Left kidney (tissue), 2 donors: ENCODE measurements around the gene DDX46. TPM values are rescaled to one million over a fixed set of nuclear protein-coding genes. Genes with fewer than 3 reads are reported as not detected.
"Not testable (repeated sequence)": the region's sequence is repeated elsewhere in the genome, so short reads cannot be mapped to it uniquely, and the experiment has no call there.

Experiments
- DNase-seq: peaks from one replicate; pipeline ENCODE4 v3.0.0-alpha.2; 2013
- polyA plus RNA-seq: library from polyadenylated mRNA; unstranded; fragments of 120-200 nt; gene quantifications from one replicate; pipeline ENCODE4 v1.2.1, GENCODE V29; 2013; ENCODE audit not compliant: insufficient read length

The DDX46 gene
- polyA plus RNA-seq, 1 donor = 110 TPM

DNA sequence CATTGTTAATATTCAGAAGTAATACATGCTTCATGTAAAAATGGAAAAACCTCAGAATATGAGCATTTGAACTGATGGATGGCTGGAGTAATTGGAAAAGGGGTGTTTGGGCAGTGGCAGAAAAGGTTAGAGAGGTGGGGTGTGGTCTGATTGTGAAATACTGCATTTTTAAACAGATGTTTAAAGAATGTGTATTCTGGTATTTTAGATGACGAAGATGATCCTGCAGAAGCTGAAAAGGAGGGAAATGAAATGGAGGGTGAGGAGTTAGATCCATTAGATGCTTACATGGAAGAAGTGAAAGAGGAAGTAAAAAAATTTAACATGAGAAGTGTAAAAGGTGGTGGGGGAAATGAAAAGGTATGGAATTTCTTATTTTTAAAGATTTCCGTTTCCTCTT, 18.8 kb downstream of the DDX46 start:
- no peak for DNase-seq

DNA sequence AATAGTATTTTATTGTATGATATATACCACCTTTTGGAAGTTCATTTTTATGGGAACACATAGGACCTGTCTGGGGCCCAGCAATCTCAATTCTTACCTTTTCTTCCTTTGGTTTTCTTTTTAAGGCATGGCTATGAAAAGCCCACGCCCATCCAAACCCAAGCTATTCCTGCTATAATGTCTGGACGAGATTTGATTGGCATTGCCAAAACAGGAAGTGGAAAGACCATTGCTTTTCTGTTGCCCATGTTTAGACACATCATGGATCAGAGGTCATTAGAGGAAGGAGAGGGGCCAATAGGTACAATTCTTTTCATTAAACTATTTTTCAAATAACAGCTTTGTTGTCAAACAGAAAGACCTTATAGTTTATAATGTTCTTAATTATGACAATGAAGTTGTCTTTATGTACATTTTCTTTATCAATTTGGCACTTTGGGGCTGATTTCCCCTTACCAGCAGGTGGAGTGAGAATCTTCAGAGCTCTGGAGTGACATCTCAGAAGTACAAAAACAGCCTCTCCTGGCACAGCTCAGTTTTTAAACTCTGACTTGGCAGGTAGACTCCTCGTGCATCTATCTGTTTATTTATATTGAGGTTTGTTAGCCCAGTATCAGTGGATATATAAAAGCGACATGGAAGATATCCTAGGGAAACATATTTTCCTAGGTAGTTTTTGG, 25.8 kb downstream of the DDX46 start:
- DNase-seq = no peak

DNA sequence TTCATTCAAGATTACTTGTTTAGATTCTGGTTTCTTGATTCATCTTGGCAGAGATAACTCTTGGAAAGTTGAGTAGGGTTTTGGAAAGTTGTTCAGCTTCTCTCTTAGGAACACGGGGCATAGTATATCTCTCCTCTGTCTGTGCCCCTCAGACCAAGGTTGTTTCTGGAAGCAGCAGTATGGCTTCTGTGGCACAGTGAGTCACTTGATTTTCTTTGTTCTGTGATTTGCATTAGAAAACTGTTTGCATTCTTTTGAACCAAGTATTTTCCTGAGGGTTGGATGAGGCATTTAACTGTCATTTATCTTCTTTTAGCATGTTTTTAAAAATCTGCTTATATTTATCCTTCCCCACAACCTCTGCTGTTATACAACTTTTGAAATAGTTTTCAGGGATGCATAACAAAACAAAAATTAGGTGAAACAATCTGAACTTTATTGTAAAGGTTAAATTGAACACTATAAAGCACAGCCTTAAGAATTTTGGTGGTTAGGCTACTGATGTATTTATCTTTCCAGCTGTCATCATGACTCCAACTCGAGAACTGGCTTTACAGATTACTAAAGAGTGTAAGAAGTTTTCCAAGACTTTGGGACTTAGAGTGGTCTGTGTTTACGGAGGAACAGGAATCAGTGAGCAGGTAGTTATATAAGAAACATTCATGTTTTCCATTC, 26.5 kb downstream of the DDX46 start:
- no peak for DNase-seq

DNA sequence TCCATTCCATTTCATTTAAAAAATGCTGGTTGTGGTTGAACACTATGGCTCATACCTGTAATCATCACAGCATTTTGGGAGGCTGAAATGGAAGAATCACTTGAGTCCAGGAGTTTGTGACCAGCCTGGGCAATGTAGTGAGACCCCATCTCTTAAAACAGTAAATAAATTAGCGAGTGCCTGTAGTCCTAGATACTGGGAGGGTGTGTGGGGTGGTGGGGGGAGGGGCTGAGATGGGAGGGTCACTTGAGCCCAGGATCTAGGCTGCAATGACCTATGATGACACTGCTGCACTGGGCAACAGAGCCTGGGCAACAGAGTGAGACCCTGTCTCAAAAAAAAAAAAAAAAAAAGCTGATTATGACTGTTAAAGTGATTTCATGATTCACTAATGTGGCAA, 29.1 kb downstream of the DDX46 start:
- no peak for DNase-seq

DNA sequence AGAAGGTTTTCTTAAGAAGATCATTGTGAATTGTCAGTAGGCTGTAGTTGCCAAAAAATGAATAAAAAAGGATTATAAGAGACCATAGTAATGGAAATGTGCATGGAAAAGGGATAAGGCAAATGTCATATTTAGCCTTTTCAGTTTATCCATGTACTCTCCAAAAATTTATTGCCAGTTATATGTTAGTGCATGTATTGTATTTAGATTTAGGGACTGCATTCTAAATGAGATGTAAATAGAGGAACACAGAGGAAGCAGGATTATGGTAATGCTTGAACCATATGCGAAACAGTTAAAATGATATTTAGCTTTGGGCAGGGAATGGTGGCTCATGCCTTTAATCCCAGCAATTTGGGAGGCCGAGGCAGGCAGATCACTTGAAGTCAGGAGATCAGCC, 33.0 kb downstream of the DDX46 start:
- DNase-seq = no peak

DNA sequence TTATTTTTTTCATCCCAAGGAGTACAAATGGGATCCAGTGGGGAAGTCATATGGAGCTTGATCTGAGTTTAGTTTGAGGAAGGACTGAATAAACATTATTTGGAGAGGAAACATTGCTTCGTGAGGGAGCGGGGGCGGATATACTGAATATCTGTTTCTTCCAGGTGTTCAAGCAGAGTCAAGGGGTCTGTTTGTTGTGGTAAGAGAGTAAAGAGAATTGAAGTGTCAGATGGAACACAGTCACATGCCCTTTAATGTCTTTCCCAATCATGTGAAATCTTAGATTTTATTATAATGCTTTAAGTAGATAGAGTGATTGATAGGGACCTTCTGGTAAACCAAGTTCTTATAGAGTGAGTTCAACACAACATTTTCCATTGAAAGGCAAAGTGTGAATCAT, 33.7 kb downstream of the DDX46 start:
- no peak for DNase-seq

DNA sequence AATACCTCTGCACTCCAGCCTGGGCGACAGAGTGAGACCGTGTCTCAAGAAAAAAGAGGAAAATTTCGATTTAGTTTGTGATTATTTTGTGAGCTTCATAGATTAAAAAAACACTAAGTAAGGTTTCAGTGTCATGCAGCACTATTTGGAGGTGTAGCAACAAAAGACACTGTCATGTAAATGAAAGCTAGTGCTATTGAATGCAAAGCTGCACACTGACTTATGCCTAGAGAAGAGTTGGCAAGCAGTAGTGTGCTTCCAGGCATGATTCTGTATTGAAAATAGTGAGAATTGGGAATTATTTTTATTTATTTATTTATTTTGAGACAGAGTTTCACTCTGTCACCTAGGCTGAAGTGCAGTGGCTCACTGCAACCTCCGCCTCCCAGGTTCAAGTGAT, 34.5 kb downstream of the DDX46 start:
- no peak for DNase-seq

DNA sequence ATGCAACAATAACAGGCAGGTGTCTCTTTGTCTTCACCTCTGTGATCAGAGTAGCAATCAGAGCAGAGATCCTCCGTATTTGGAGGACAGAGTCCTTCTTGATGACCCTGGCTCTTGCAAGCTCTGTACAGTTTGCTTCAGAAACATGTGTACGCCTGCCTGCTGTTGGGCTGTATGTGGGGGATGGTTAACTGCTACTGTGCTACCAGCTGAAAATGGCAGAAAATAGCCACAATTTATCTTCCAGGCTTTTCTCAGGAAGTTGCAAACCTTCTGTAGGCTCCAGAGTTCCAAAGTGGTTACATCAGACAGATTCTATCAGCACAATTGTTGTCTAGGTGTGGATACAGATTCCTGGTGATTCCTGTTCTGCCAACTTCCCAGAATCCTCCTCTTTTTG, 35.5 kb downstream of the DDX46 start:
- DNase-seq = no peak

DNA sequence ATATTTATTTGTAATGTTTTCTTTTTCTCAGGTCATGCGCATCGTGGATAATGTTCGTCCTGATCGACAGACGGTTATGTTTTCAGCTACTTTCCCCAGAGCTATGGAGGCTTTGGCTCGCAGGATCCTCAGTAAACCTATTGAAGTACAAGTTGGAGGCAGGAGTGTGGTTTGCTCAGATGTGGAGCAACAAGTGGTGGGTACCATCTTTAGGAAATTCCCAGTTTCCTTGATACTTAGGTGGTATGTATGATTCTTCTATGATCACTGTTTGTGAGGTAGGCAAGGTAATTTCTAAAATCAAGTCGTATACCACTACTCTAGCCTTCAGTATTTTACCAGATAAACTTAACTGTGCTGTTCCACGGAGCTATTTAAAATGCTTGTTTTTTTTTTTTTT, 36.2 kb downstream of the DDX46 start:
- no peak for DNase-seq

DNA sequence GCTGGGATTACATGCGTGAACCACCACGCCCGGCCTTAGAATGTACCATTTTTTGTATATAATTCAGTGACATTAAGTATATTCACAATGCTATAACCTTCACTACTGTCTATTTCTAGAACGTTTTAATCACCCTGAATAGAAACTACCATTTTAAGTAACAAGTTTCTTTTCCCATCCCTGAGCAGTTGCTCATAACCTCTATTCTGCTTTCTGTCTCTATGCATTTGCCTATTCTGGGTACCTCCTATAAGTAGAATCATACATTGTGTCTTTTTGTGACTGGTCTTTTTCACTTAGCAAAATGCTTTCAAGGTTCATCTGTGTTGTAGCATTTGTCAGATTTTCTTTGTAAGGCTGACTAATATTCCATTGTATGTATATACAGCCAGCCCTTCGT, 39.9 kb downstream of the DDX46 start:
- no peak for DNase-seq

DNA sequence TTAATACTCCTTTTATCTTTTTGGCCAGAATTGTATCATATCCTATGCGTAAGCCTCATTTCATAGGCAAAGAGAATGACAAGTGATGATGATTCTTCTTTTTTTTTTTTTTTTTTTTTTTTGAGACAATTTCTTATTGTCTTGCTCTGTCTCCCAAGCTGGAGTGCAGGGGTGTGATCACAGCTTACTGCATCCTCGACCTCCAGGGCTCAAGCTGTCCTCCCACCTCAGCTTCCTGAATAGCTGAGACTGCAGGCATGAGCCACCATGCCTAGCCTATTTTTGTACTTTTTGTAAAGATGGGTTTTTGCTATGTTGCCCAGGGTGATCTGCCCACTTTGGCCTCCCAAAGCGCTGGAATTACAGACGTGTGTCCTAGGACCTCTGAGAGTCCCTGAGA, 45.2 kb downstream of the DDX46 start:
- no peak for DNase-seq

DNA sequence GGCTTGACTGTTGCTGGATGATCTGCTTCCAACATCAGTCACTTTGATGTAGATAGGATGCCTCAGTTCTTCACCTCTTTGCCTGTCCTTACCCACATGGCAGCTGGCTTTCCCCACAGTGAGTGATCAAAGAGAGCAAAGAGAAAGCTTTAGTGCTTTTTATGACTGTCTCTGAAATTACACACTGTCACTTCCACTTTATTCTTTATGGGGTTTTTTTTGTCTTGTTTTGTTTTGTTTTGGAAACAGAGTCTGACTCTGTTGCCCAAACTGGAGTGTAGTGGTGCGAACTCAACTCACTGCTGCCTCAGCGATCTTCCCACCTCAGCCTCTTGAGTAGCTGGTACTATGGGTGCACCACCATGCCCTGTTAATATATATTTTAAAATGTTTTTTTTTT, 54.8 kb downstream of the DDX46 start:
- DNase-seq = no peak

DNA sequence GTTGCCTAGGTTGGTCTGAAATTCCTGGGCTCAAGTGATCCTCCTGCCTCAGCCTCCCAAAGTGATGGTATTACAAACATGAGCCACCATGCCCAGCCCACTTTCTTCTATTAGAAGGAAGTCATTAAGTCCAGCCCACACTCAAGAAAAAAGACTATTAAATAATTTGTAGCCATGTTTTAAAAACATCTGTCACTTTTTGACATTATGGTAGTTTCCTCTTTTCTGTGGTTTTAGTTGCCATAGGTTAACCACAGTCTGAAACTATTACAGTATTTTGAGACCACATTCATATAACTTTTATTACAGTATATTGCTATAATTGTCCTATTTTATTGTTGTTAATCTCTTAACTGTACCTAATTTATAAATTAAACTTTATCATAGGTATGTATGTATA, 55.2 kb downstream of the DDX46 start:
- DNase-seq = no peak

DNA sequence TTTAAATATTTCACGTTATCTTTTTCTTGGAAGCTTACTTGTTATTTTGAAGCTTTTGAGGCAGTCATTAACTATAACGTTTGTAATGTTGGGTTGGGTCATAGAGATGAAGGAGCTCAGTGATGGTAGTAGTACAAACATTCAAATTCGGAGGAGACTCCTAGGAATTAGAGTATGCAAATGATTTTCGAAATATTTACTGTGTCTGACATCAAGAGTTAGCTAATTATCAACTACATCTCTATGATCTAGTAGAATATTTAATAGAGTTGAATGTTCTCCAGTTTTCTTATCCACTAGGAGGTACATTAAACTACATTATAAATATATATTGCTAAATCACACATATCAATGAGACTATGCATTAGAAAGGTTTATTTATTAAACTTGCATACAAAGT, 58.4 kb downstream of the DDX46 start:
- no peak for DNase-seq

DNA sequence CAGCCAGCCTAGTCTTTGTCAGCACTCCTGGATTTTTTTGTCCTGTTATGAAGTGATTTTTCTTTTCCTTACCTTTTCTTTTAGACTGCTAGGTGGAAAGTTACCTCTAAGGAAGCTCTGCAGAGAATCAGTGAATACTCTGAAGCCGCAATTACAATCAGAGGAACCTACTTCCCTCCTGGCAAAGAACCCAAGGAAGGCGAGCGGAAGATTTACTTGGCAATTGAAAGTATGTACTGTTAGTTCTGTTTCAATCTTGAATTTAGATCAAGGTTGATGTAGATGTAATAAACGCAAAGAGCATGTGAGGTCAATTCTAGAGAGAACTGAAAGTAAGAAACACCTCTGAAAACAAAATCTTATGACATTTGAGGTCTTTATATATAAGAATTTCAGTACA, 60.2 kb downstream of the DDX46 start:
- DNase-seq = no peak

DNA sequence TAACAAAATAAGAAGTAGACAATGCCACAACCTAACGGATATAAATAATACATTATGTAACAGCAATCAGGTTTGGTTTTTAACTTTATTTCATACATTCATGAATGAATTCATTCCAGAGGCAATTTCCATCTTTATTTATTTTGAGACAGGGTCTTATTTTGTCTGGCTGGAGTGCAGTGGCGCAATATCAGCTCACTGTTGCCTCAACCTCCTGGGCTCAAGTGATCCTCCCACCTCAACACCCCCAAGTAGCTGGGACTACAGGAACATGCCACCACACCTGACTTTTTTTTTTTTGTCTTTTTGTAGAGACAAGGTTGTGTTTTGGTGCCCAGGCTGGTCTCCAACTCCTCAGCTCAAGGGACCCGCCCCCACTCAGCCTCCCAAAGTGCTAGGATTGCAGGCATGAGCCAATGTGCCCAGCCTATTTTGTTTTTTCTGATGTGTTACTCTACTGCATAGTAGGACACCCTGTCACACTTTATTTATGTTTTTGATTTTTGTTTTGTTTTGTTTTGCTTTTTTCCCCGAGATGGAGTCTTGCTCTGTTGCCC, 60.9 kb downstream of the DDX46 start:
- DNase-seq = no peak

DNA sequence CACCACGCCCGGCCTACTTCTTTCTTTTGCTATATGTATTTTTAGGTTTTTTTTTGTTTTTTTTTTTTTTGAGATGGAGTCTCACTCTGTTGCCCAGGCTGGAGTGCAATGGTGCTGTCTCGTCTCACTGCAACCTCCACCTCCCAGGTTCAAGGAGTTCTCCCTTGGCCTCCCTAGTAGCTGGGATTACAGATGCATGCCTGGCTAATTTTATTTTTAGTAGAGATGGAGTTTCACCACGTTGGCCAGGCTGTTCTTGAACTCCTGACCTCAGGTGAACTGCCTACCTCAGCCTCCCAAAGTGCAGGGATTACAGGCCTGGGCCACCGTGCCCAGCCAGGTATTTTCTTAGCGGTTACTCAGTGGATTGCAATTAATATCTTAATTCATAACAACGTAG, 63.3 kb downstream of the DDX46 start:
- no peak for DNase-seq

DNA sequence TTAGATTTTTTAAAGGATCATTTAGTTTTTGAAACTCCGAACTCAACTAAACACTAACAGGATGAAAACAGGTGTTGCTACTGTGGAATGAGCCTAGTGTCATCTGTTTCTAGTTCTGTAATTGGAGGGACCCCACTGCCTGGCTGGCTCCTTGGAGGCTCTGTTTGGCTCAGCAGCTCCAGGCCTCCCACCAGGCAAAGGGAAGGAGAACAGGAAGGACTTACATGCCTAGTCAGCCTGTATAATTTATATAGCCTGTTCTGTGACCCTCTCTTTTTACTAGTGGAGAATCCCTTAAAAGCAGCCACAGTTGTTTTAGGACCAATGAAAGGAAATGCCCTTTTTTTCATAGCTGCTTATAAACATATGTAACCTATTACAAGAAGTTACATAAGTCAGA, 66.1 kb downstream of the DDX46 start:
- DNase-seq = no peak

DNA sequence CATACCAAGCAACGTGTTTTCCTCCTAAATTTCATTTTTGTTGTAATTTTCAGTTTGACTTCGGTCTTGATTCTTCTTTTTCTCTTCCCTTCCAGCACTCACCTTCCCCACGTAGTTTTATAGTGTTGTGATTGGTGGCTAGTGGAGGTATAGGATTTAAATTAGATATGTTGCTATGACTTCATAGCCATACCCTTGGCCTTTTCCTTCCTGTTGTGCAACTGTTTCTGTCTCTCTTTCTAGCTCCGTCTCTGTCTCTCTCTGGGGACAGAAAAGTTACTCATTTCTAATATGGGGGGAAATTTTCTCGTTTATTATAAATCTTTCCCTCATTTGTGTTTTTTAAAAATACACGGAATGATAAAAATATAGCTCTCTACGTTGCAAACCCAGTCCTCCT, 66.6 kb downstream of the DDX46 start:
- no peak for DNase-seq

DNA sequence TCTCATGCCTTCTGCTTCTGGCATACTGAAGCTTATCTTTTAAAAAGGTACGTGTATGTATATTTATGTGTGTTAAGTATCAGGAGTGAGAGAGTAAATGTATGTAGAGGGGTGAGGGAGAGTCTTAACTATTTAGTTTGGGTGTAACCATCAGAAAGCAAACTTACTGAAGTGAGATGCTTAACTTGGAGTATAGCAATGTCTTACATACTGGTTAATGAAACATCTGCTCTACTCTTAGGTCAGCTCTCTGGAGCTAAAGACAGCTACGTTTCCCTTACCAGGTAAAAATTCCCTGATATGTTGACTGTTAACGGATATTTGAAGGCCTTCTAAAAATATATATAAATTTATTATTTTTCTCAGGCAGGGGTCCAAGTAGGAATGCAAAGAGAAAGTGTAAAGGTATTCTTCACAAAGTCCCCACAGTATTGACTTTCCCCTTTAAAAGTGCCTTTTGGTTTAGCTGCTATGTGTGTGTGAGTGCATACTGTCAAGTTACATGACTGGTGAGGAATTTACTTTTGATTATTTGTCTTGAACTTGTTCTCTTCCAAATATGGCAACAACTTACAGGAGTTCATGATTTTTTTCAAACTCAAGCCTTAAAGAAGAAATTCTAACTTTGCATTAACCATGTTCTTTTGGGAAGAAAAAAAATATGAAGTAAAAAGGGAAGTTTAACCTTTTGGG, 74.9 kb downstream of the DDX46 start:
- DNase-seq = no peak

DNA sequence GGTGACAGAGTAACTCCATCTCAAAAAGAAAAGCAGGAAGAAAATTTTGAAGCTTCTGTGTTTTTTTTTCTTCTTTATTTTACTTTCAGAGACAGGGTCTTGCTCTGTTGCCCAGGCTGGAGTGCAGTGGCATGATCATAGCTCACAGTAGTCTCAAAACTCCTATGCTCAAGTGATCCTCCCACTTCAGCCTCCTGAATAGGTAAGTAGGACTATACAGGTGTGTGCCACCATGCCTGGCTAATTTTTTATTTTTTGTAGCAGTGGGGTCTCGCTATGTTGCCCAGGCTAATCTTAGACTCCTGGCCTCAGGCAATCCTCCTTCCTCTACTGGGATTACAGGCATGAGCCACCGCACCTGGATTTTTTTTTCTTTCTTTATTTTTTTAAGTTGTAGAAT, 77.0 kb downstream of the DDX46 start:
- no peak for DNase-seq

DNA sequence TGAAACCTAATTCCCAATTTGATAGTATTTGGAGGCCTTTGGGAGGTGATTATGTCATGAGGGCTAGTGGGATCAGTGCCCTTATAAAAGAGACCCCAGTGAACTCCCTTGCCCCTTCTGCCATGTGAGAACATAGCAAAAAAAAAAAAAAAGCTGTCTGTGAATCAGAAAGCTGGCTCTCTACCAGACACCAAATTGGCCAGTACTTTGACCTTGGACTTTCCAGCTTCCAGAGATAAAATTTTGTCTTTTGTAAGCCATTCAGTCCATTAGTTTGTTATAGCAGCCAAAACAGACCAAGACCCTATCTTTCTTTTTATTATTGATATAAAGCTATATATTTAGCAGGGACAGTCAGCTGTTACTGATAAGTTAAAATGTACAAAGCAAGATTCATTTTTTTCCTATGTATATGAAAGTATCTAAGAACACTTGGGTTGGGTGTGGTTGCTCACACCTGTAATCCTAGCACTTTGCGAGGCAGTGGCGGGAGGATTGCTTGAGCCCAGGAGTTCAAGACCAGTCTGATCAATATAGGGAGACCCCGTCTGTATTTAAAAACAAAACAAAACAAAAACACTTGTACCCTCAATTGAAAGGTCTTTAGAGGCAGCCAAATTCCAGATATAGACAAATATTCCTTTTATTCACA, 79.1 kb downstream of the DDX46 start:
- no peak for DNase-seq

DNA sequence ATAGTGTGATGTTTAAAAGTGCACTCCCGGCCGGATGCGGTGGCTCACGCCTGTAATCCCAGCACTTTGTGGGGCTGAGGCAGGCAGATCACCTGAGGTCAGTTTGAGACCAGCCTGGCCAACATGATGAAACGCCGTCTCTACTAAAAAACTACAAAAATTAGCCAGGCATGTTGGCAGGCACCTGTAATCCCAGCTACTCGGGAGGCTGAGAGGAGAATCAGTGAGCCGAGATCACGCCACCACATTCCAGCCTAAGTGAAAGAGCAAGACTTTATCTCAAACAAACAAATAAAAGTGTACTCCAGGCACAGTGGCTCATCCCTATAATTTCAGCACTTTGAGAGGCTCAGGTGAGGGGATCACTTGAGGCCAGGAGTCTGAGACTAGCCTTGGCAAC, 79.8 kb downstream of the DDX46 start:
- not testable (repeated sequence) for DNase-seq
